Heart right ventricle (tissue), 16 donors: Measurements from ENCODE around the gene PRAMEF6. TPM values are rescaled to one million over a fixed set of nuclear protein-coding genes. Genes with fewer than 3 reads are reported as not detected.
"Not testable (repeated sequence)": the region's sequence is repeated elsewhere in the genome, so short reads cannot be mapped to it uniquely, and the experiment has no call there.

Experiments used
- ATAC-seq, 8 donors: fragments of 200-7000 bp; cut with Tn5 transposase; one replicate each; pipeline ENCODE4 v1.9.1; 2020; ENCODE audit warnings: mild to moderate bottlenecking in 8 of 8, moderate library complexity in 8 of 8, moderate number of reproducible peaks in 1 of 8
- DNase-seq, 2 donors: peaks; one replicate each; pipeline ENCODE4 v3.0.0-alpha.2; 2020
- H3K27ac ChIP-seq, 10 donors: fragments of 200-600 bp; sonication (generic) in 2 of 10; one replicate each; pipeline versions ENCODE4 v1.5.0 to v1.8.0; 2020 to 2022; ENCODE audit warnings: mild to moderate bottlenecking in 3 of 10
- H3K27me3 ChIP-seq, 7 donors: fragments of 200-600 bp; one replicate each; pipeline ENCODE4 v1.8.0; 2021 to 2022; ENCODE audit warnings: mild to moderate bottlenecking in 2 of 7
- H3K36me3 ChIP-seq, 9 donors: fragments of 200-600 bp; sonication (generic) in 1 of 9; one replicate each; pipeline versions ENCODE4 v1.5.0 to v1.8.0; 2020 to 2022; ENCODE audit warnings: mild to moderate bottlenecking in 2 of 9
- H3K4me1 ChIP-seq, 9 donors: fragments of 200-600 bp; sonication (generic) in 1 of 9; one replicate each; pipeline versions ENCODE4 v1.5.0 to v1.8.0; 2020 to 2022; ENCODE audit warnings: mild to moderate bottlenecking in 4 of 9
- H3K4me3 ChIP-seq, 10 donors: fragments of 200-600 bp; sonication (generic) in 2 of 10; one replicate each; pipeline versions ENCODE4 v1.5.0 to v1.8.0; 2020 to 2022; ENCODE audit warnings: mild to moderate bottlenecking in 7 of 10, moderate library complexity in 2 of 10
- H3K9me3 ChIP-seq, 11 donors: fragments of 200-600 bp in 10 of 11; sonication (generic) in 2 of 11; one replicate each; pipeline versions ENCODE4 v1.5.0 to v1.8.0; 2013 to 2022; ENCODE audit warnings: mild to moderate bottlenecking in 2 of 11, control low read depth in 1 of 11, moderate library complexity in 1 of 11
- WGBS, 2 donors: extraction: QIAGEN DNeasy Blood & Tissue Kit; methylation state at CpG; one replicate each; pipeline ENCODE4 v1.1.7; 2013; ENCODE audit warnings: inconsistent platforms in 1 of 2; 5-methylcytosine and 5-hydroxymethylcytosine counted together
- intact Hi-C, 10 donors: fragments of 100-400 bp; cut with DNase I; formaldehyde crosslinking; loops; one replicate each; pipeline versions ENCODE4 v1.11.1 to v1.14.2; 2022
- long read RNA-seq, 3 donors: library from polyadenylated mRNA; unstranded; transcript quantifications; one replicate each; pipeline ENCODE4 v2.0.0, GENCODE V29; 2020 to 2021
- polyA plus RNA-seq, 2 donors: library from polyadenylated mRNA; stranded (reverse); fragments of 200-250 nt; gene quantifications; one replicate each; pipeline ENCODE4 v1.2.3, GENCODE V29; 2013
- total RNA-seq, 10 donors: library from RNA; stranded (reverse); fragmentation: NEBNext Ultra II Directional in 3 of 10; extraction: Animal tissue kit (Norgen Biotek cat#: 25700) in 3 of 10; gene quantifications; one replicate each; pipeline versions ENCODE4 v1.2.1 to v1.2.4, GENCODE V29; 2021 to 2023
- donor health status: Arrhythmogenic right ventricular cardiomyopathy.
- donor health status: ischemic (EF 13 %, LVEDD 7.1; RV severe dilation, severe dysfunction).
- donor health status: healthy with polysubstance abuse.
- donor health status: DM: no; HTN: yes; CAD: no.
- donor health status: DM: no; HTN: no; CAD: no.
- donor health status: ischemic (EF 25% LVEDD 6.9; RV normal size, moderate dysfunction).
- donor health status: ischemic (EF 25% LVEDD 5.7; RV mildly dilated, moderate dysfunction).
- donor health status: healthy.
- donor health status: DM: yes; HTN: yes; CAD: no.
- donor health status: Ischemic cardiomyopathy.
- donor health status: ischemic (EF 35%, LVEDD 5.7; RV mildly dilated, moderate dysfunction).
- donor health status: nonischemic (EF 11% LVEDD 7.7; RV severe dilation, severe dysfunction).
- donor health status: DM: yes; HTN: yes; CAD: no.
- donor health status: PGD.
- donor health status: ischemic (EF 29% LVEDD 5.4; RV normal size, mild dysfunction).
- donor health status: nonischemic (EF 23%, LVEDD 6.1; RV moderate dilation, normal function).

Gene PRAMEF6
- not detected for total RNA-seq
- polyA plus RNA-seq, result not detected
- long read RNA-seq, donor 1, result 0 reads
- long read RNA-seq, donor 2, result 0 reads
- long read RNA-seq, donor 3, result 0 reads

GRCh38 chr1:12947480-12947879, at the start of gene PRAMEF6:
PRAMEF6 (minus strand) TSS chr1:12947580; CDS start chr1:12942518, 5,062 bp downstream.
- H3K9me3 ChIP-seq, H3K4me3 ChIP-seq, DNase-seq, intact Hi-C loops, H3K36me3 ChIP-seq, H3K27me3 ChIP-seq, ATAC-seq, H3K4me1 ChIP-seq, H3K27ac ChIP-seq: not testable (repeated sequence)
- whole genome bisulfite sequencing, 2 donors, result 81 to 90% methylated on average over 2 of the region's 4 CpGs

GRCh38 chr1:12924368-12924767, 23.0 kb downstream of the PRAMEF6 start:
- H3K9me3 ChIP-seq, H3K27me3 ChIP-seq, H3K36me3 ChIP-seq, DNase-seq, ATAC-seq, H3K4me1 ChIP-seq, H3K4me3 ChIP-seq, H3K27ac ChIP-seq, intact Hi-C loops: not testable (repeated sequence)
- 12 to 49% methylated on average over 2 to 3 of the region's 5 CpGs for WGBS, 2 donors

GRCh38 chr1:12921749-12922148, 25.6 kb downstream of the PRAMEF6 start:
- H3K9me3 ChIP-seq, result not testable (repeated sequence)

GRCh38 chr1:12916310-12916709, 31.1 kb downstream of the PRAMEF6 start, which contains the start of gene PRAMEF7:
PRAMEF7 (plus strand) TSS chr1:12916610; CDS start chr1:12917693, 1,083 bp downstream.
- H3K36me3 ChIP-seq, H3K9me3 ChIP-seq, ATAC-seq, H3K4me1 ChIP-seq, DNase-seq, intact Hi-C loops, H3K27ac ChIP-seq, H3K27me3 ChIP-seq, H3K4me3 ChIP-seq: not testable (repeated sequence)
- WGBS, 2 donors, result no CpG with 5 or more reads among the region's 1 CpG

More at GRCh38 chr1:12921749-12922148, 25.6 kb downstream of the PRAMEF6 start:
- intact Hi-C loops, ATAC-seq, DNase-seq, H3K4me3 ChIP-seq, H3K4me1 ChIP-seq, H3K36me3 ChIP-seq, H3K27me3 ChIP-seq, H3K27ac ChIP-seq: not testable (repeated sequence)
- WGBS, 2 donors, result 44 to 73% methylated on average over 2 of the region's 2 CpGs

- H3K27ac ChIP-seq, H3K4me3 ChIP-seq, H3K9me3 ChIP-seq, H3K4me1 ChIP-seq, H3K27me3 ChIP-seq, DNase-seq, H3K36me3 ChIP-seq, intact Hi-C loops, ATAC-seq: not testable (repeated sequence)
- 71 to 75% methylated on average over 2 to 4 of the region's 5 CpGs for WGBS, 2 donors
Measured at GRCh38 chr1:12903793-12904572, 43.4 kb downstream of the PRAMEF6 start.

- ATAC-seq, H3K27me3 ChIP-seq, H3K4me3 ChIP-seq, intact Hi-C loops, H3K27ac ChIP-seq, H3K9me3 ChIP-seq, DNase-seq, H3K36me3 ChIP-seq, H3K4me1 ChIP-seq: not testable (repeated sequence)
Measured at GRCh38 chr1:12899186-12899585, 48.2 kb downstream of the PRAMEF6 start.

- H3K36me3 ChIP-seq, intact Hi-C loops, DNase-seq, H3K27ac ChIP-seq, H3K27me3 ChIP-seq, H3K9me3 ChIP-seq, H3K4me1 ChIP-seq, ATAC-seq, H3K4me3 ChIP-seq: not testable (repeated sequence)
- WGBS, 2 donors, result 100% methylated on average over 1 of the region's 1 CpG; no CpG with 5 or more reads in 1 of the 2 donors
Measured at GRCh38 chr1:12898170-12898569, 49.2 kb downstream of the PRAMEF6 start, which contains the start of gene PRAMEF10. PRAMEF10 (minus strand) TSS chr1:12898270; CDS start chr1:12895847, 2,423 bp downstream.

Other genes with a start within 250 kb of the PRAMEF6 start
- gene AADACL3, start 231.5 kb downstream of the PRAMEF6 start, total RNA-seq, result not detected
- gene AADACL3, start 231.5 kb downstream of the PRAMEF6 start, polyA plus RNA-seq, result not detected
- gene CFAP107, start 201.4 kb downstream of the PRAMEF6 start, total RNA-seq, result not detected
- not detected for gene CFAP107, start 201.4 kb downstream of the PRAMEF6 start, polyA plus RNA-seq
- gene PRAMEF12, start 173.8 kb downstream of the PRAMEF6 start, total RNA-seq, result not detected
- not detected for gene PRAMEF12, start 173.8 kb downstream of the PRAMEF6 start, polyA plus RNA-seq
- gene PRAMEF1, start 156.2 kb downstream of the PRAMEF6 start, total RNA-seq, result not detected
- not detected for gene PRAMEF1, start 156.2 kb downstream of the PRAMEF6 start, polyA plus RNA-seq
- not detected for gene PRAMEF11, start 116.2 kb downstream of the PRAMEF6 start, total RNA-seq
- gene PRAMEF11, start 116.2 kb downstream of the PRAMEF6 start, polyA plus RNA-seq, result not detected
- not detected for gene HNRNPCL1, start 98.9 kb downstream of the PRAMEF6 start, total RNA-seq
- gene HNRNPCL1, start 98.9 kb downstream of the PRAMEF6 start, polyA plus RNA-seq, result not detected
- not detected for gene PRAMEF2, start 90.5 kb downstream of the PRAMEF6 start, total RNA-seq
- not detected for gene PRAMEF2, start 90.5 kb downstream of the PRAMEF6 start, polyA plus RNA-seq
- not detected for gene PRAMEF4, start 61.4 kb downstream of the PRAMEF6 start, total RNA-seq
- gene PRAMEF4, start 61.4 kb downstream of the PRAMEF6 start, polyA plus RNA-seq, result not detected
- gene PRAMEF10, start 49.3 kb downstream of the PRAMEF6 start, total RNA-seq, result not detected
- not detected for gene PRAMEF10, start 49.3 kb downstream of the PRAMEF6 start, polyA plus RNA-seq
- gene PRAMEF7, start 31.0 kb downstream of the PRAMEF6 start, total RNA-seq, result not detected
- not detected for gene PRAMEF7, start 31.0 kb downstream of the PRAMEF6 start, polyA plus RNA-seq
- not detected for gene PRAMEF27, start 109.0 kb upstream of the PRAMEF6 start, total RNA-seq
- gene PRAMEF27, start 109.0 kb upstream of the PRAMEF6 start, polyA plus RNA-seq, result not detected
- gene HNRNPCL3, start 113.2 kb upstream of the PRAMEF6 start, total RNA-seq, result not detected
- gene HNRNPCL3, start 113.2 kb upstream of the PRAMEF6 start, polyA plus RNA-seq, result not detected
- gene PRAMEF25, start 123.2 kb upstream of the PRAMEF6 start, total RNA-seq, result not detected
- gene PRAMEF25, start 123.2 kb upstream of the PRAMEF6 start, polyA plus RNA-seq, result not detected
- gene HNRNPCL2, start 169.3 kb upstream of the PRAMEF6 start, total RNA-seq, result not detected
- gene HNRNPCL2, start 169.3 kb upstream of the PRAMEF6 start, polyA plus RNA-seq, result not detected
- gene PRAMEF26, start 208.4 kb upstream of the PRAMEF6 start, total RNA-seq, result not detected
- not detected for gene PRAMEF26, start 208.4 kb upstream of the PRAMEF6 start, polyA plus RNA-seq
- gene HNRNPCL4, start 218.1 kb upstream of the PRAMEF6 start, total RNA-seq, result not detected
- not detected for gene HNRNPCL4, start 218.1 kb upstream of the PRAMEF6 start, polyA plus RNA-seq
- gene PRAMEF9, start 224.3 kb upstream of the PRAMEF6 start, total RNA-seq, result not detected
- gene PRAMEF9, start 224.3 kb upstream of the PRAMEF6 start, polyA plus RNA-seq, result not detected